Activated effector memory CD4-positive, alpha-beta T cell treated with Interleukin-2 at 50 U/mL for 16 hours (primary cell): ENCODE data around the gene MAS1.
"Not testable (repeated sequence)": the region's sequence is repeated elsewhere in the genome, so short reads cannot be mapped to it uniquely, and the experiment has no call there.

Experiments
- DNase-seq: peaks from one replicate; pipeline ENCODE4 v3.0.0-alpha.2; 2020

MAS1 gene

GRCh38 chr6:159919011-159919511 lies 28.3 kb downstream of the MAS1 start:
- DNase-seq = no peak

DNA sequence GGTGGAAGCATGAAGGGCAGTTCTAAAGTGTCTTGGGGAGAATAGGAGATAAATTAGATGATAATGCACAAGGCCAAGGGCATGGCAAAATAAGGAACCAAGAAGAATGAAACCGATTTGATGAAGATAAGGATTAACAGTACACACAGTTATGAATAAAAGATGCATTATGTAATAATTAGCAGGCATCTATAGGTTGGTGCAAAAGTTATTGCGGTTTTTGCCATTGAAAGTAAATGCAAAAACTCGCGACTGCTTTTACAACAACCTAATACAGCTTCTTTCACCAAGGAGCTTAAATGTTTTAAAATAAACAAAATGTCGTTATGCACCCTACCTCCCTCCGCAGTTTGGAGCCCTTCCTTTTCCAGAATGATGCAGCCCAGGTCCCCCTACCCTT lies 29.0 kb downstream of the MAS1 start:
- DNase-seq = no peak

DNA sequence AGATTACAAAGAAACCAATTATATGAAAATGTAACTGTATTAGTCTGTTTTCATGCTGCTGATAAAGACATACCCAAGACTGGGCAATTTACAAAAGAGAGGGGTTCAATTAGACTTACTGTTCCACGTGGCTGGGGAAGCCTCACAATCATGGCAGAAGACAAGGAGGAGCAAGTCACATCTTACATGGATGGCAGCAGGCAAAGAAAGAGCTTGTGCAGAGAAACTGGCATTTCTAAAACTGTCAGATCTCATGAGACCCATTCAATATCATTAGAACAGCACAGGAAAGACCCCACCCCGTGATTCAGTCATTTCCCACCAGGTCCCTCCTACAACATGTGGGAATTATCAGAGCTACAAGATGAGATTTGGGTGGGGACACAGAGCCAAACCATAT lies 33.4 kb downstream of the MAS1 start:
- DNase-seq = not testable (repeated sequence)

DNA sequence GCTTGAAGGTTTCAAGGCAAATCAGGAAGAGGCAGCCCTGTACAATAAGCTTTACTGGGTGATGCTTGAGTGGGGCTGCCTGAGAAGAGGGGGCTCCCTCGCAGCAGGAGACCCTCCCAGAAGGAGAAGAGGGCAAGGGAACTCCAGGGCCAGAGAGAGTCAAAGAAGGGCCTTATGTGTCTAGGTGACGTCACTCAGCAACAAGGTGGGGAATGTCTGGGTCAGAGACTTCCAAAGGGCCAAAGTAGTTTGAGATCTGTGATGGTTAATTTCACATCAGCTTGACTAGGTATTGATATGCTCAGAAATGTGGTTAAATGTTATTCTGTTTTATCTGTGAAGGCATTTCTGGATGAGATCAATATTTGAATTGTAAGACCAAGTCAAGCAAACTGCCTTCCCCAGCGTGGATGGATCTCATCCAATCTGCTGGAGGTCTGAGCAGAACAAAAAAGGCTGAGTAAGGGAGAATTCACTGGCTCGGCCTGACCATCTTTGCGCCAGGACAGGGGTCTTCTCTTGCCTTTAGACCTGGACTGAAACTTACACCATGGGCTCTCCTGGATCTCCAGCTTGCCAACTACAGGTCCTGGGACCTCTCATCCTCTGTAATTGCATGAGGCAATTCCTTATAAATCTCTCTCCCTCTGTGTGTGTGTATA lies 35.9 kb downstream of the MAS1 start:
- DNase-seq = no peak

DNA sequence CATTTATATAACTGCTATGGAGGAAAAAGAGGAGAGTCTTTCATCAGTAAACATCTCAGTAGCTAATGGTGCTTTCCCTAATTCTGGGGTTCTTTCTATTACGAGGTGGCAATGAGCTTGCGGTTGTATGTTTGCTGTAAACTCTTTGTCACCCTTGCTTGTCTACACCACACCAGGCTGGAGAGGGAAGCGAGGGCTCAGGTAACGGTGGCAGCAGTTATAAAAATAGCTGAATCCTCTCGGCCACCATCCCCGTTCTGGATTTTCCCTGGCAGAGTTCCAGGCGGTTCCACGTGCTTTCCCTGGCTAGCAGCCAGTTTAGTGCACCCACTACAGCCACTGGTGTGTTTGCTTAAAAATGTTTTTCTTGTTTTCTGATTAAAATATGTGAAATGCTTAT lies 39.0 kb downstream of the MAS1 start:
- DNase-seq = peak; percentile 43

GRCh38 chr6:159931112-159931511 lies 40.3 kb downstream of the MAS1 start:
- no peak for DNase-seq

DNA sequence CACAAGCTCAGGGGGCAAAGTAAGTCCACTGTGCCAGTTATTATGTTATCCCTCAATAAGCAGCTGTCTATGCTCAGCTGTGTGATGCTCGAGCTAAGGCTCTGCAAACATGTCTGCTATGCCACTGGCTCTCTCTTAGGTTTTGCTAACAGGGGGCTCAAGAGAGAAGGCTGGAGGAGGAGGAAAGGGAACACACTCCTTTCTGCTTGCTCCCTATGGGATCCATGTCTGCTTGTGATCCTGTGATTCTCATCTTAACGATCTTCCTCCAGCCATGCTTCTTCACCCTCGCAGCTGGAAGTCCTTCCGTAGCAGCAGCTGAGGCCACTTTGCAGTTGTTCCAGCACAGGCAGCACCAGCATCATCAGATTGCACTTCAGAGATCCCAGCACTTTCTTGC lies 41.1 kb downstream of the MAS1 start:
- DNase-seq = no peak

- no peak for DNase-seq
Observed at GRCh38 chr6:159933077-159933476, 42.3 kb downstream of the MAS1 start.

GRCh38 chr6:159934181-159934580 lies 43.4 kb downstream of the MAS1 start:
- no peak for DNase-seq

DNA sequence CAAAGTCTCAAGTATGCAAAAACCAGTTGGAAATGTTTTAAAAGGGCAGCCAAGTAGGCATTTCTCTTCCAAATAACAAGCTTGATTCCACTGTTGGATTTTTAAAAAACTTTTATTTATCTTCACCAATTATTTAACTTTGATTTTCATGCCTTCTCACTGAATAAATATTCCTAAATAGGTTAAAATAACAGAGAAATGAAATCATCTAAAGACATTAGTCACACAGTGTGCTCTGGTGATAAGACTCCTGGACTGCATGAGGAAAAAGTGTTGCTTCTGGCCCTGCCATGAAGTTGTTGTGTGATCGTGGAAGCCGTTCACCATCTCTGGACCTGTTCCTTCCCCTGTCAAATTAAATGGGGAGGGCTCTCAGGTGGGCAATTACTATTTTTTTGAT lies 44.3 kb downstream of the MAS1 start:
- no peak for DNase-seq

DNA sequence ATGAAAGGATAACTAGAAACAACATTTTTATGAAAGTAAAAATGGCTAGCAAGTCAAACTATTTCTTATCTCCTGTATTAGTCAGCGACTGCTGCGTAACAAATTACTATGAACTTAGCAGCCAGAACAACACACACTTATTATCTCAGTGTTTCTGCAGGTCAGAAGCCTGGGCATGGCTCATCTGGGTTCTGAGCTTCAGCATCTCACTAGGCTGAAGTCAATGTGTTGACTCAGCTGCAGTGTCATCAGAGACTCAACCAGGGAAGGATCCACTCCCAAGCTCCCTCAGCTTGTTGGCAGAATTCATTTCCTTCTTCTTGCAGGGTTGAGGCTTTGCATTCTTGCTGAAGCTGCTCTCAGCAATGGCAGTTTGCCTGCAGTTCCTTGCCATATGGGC lies 44.8 kb downstream of the MAS1 start:
- DNase-seq = no peak

GRCh38 chr6:159939591-159940016 lies 48.8 kb downstream of the MAS1 start:
- no peak for DNase-seq
